Loucy (cell line): ENCODE data around the gene ECSCR.

Experiments
- CTCF ChIP-seq: fragments of 200-600 bp; sonication (generic); conservative IDR thresholded peaks from 2 replicates; pipeline ENCODE4 v1.5.1; 2014; ENCODE audit warnings: mild to moderate bottlenecking, antibody characterized with exemption, low read length
- EZH2phosphoT487 ChIP-seq: fragments of 200-600 bp; IDR thresholded peaks from 2 replicates; pipeline ENCODE4 v1.6.1; 2018; ENCODE audit warnings: antibody characterized with exemption, mild to moderate bottlenecking, moderate library complexity, borderline replicate concordance

- TF ChIP-seq CTCF (no peak), EZH2phosphoT487 (no peak)
Observed at GRCh38 chr5:139438707-139439012, 23.9 kb downstream of the ECSCR start.
